Endothelial cell of umbilical vein (primary cell): ENCODE results near the gene LUZP2.

ENCODE experiments used
- EZH2 ChIP-seq: IDR thresholded peaks from 2 replicates; pipeline ENCODE4 v1.6.1; 2012; ENCODE audit warnings: borderline replicate concordance, low read depth, mild to moderate bottlenecking, moderate library complexity, low read length, inconsistent platforms; ENCODE audit not compliant: severe bottlenecking
- POLR2AphosphoS5 ChIP-seq: IDR thresholded peaks from 2 replicates; pipeline ENCODE4 v1.6.1; 2012; ENCODE audit warnings: low read depth, mild to moderate bottlenecking, control low read depth, low read length, moderate library complexity; ENCODE audit not compliant: insufficient read depth
- TF ChIP-seq, protein P1 (sequence below), 2 donors: IDR thresholded peaks; 1 replicate in 1 of 2; 2 replicates in 1 of 2; pipeline ENCODE4 v1.5.1; 2011; ENCODE audit warnings: low read length in 2 of 2, mild to moderate bottlenecking in 2 of 2, moderate library complexity in 2 of 2, control low read depth in 1 of 2, inconsistent platforms in 1 of 2, low read depth in 1 of 2; ENCODE audit not compliant: insufficient read depth in 1 of 2; ENCODE audit errors: extremely low read depth in 1 of 2
- TF ChIP-seq, protein P2 (sequence below): IDR thresholded peaks from 2 replicates; pipeline ENCODE4 v1.6.1; 2011; ENCODE audit not compliant: insufficient read depth, insufficient read length

DNA sequence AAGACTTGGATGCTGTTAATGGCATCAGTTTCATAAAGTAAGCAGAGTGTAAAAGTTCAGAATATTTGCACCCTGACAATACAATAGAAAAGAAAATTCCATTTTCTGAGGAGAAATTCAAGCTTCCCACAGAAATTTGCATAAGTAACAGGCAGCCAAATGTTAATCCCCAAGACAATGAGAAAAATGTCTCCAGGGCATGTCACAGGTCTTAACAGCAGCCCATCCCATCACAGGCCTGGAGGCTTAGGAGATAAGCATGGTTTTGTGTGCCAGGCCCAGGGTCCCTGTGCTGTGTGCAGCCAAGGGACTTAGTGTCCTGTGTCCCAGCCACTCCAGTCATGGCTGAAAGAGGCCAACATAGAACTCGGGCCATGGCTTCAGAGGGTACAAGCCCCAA is 347.6 kb downstream of the LUZP2 start:
- TF ChIP-seq, protein P1, sequence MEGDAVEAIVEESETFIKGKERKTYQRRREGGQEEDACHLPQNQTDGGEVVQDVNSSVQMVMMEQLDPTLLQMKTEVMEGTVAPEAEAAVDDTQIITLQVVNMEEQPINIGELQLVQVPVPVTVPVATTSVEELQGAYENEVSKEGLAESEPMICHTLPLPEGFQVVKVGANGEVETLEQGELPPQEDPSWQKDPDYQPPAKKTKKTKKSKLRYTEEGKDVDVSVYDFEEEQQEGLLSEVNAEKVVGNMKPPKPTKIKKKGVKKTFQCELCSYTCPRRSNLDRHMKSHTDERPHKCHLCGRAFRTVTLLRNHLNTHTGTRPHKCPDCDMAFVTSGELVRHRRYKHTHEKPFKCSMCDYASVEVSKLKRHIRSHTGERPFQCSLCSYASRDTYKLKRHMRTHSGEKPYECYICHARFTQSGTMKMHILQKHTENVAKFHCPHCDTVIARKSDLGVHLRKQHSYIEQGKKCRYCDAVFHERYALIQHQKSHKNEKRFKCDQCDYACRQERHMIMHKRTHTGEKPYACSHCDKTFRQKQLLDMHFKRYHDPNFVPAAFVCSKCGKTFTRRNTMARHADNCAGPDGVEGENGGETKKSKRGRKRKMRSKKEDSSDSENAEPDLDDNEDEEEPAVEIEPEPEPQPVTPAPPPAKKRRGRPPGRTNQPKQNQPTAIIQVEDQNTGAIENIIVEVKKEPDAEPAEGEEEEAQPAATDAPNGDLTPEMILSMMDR (IDR thresholded peaks at IDR 0.05; ENCODE audit: extremely low read depth in 1 of 2, insufficient read depth in 1 of 2, low read depth in 1 of 2, low read length in 2 of 2) = no peak
- TF ChIP-seq EZH2 (no peak), POLR2AphosphoS5 (no peak)
- TF ChIP-seq, protein P2, sequence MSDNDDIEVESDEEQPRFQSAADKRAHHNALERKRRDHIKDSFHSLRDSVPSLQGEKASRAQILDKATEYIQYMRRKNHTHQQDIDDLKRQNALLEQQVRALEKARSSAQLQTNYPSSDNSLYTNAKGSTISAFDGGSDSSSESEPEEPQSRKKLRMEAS = no peak
